Sigmoid colon (tissue), 7 donors: ENCODE measurements around the gene CLIC5. TPM values are rescaled to one million over a fixed set of nuclear protein-coding genes. Genes with fewer than 3 reads are reported as not detected.

Experiments used
- DNase-seq: peaks from one replicate; pipeline ENCODE4 v3.0.0-alpha.2; 2019
- H3K27ac ChIP-seq, 4 donors: fragments of 200-600 bp; sonication (generic); one replicate each; pipeline ENCODE4 v1.5.1; 2016 to 2019; ENCODE audit warnings: mild to moderate bottlenecking in 1 of 4
- H3K27me3 ChIP-seq, 3 donors: fragments of 200-600 bp; sonication (generic); one replicate each; pipeline ENCODE4 v1.5.1; 2019; ENCODE audit warnings: mild to moderate bottlenecking in 1 of 3
- H3K36me3 ChIP-seq, 4 donors: fragments of 200-600 bp; sonication (generic); one replicate each; pipeline ENCODE4 v1.5.1; 2016 to 2019
- H3K4me1 ChIP-seq, 4 donors: fragments of 200-600 bp; sonication (generic); one replicate each; pipeline ENCODE4 v1.5.1; 2017 to 2019
- H3K4me3 ChIP-seq, 4 donors: fragments of 200-600 bp; sonication (generic); one replicate each; pipeline ENCODE4 v1.5.1; 2017 to 2019; ENCODE audit warnings: mild to moderate bottlenecking in 2 of 4, moderate library complexity in 1 of 4
- H3K9me3 ChIP-seq, 4 donors: fragments of 200-600 bp in 3 of 4; sonication (generic) in 3 of 4; one replicate each; pipeline versions ENCODE4 v1.5.1 to v1.6.1; 2013 to 2019
- CTCF ChIP-seq, 4 experiments: fragments of 450-650 bp in 3 of 4; fragments of 200-600 bp in 1 of 4; IDR thresholded peaks; one replicate each; pipeline ENCODE4 v1.5.1; 2016 to 2019; ENCODE audit warnings: antibody characterized with exemption in 4 of 4, mild to moderate bottlenecking in 3 of 4, moderate library complexity in 2 of 4
- EP300 ChIP-seq, 4 donors: sonication (generic); formaldehyde crosslinking; IDR thresholded peaks; one replicate each; pipeline ENCODE4 v1.6.1; 2017; ENCODE audit warnings: antibody characterized with exemption in 4 of 4
- POLR2A ChIP-seq, 2 donors: fragments of 450-650 bp; IDR thresholded peaks; one replicate each; pipeline ENCODE4 v1.6.1; 2016; ENCODE audit warnings: antibody characterized with exemption in 2 of 2, mild to moderate bottlenecking in 2 of 2, moderate library complexity in 2 of 2
- POLR2AphosphoS5 ChIP-seq, 4 donors: sonication (generic); formaldehyde crosslinking; IDR thresholded peaks; one replicate each; pipeline ENCODE4 v1.6.1; 2017; ENCODE audit warnings: antibody characterized with exemption in 4 of 4
- WGBS, 2 donors: extraction: QIAGEN DNeasy Blood & Tissue Kit; methylation state at CpG; one replicate each; pipeline ENCODE4 v1.1.7; 2013; 5-methylcytosine and 5-hydroxymethylcytosine counted together
- intact Hi-C: fragments of 100-400 bp; cut with DNase I; formaldehyde crosslinking; loops from one replicate; pipeline ENCODE4 v1.15.1; 2023
- polyA plus RNA-seq, 3 donors: library from polyadenylated mRNA; stranded (reverse); fragments of 200-250 nt; gene quantifications; one replicate each; pipeline ENCODE4 v1.2.3, GENCODE V29; 2013
- total RNA-seq, 4 donors: library from RNA; depleted of rRNA; stranded (reverse); fragments of >200 nt; gene quantifications; one replicate each; pipeline ENCODE4 v1.1.0, GENCODE V29; 2016
- donor health status: healthy with polysubstance abuse.
- donor health status: Bipolar disorder and iron deficiency.
- donor health status: healthy.

Gene CLIC5
- total and polyA plus RNA-seq, 7 donors, result 1.8 to 77.0 (median 3.5) TPM

- Histone ChIP-seq H3K4me3 (no peak overlapping the region), H3K27me3 (no peaks in the 10 kb centered on the region), H3K4me1 (no peaks in the 10 kb centered on the region), H3K27ac (no peak overlapping the region), H3K9me3 (no peaks in the 10 kb centered on the region), H3K36me3 (no peaks in the 10 kb centered on the region)
- TF ChIP-seq EP300 (IDR thresholded peaks at IDR 0.05), result no peak
- 81 to 85% methylated on average over 6 of the region's 6 CpGs for WGBS, 2 donors
- intact Hi-C loops, result no loop called here
- no peak for DNase-seq
Observed at GRCh38 chr6:46032110-46032998, 16.7 kb upstream of the CLIC5 start.

- TF ChIP-seq CTCF (IDR thresholded peaks at IDR 0.05) (no peak), POLR2AphosphoS5 (IDR thresholded peaks at IDR 0.05) (no peak), EP300 (IDR thresholded peaks at IDR 0.05) (no peak), POLR2A (IDR thresholded peaks at IDR 0.05) (no peak)
- no peak for DNase-seq
- H3K9me3 ChIP-seq, result no peaks in the 10 kb centered on the region
- 92 to 100% methylated on average over 1 of the region's 1 CpG for WGBS, 2 donors
- H3K4me3 ChIP-seq, result no peak overlapping the region
- no peaks in the 10 kb centered on the region for H3K27me3 ChIP-seq
- no peaks in the 10 kb centered on the region for H3K4me1 ChIP-seq
- H3K36me3 ChIP-seq, result no peaks in the 10 kb centered on the region
- H3K27ac ChIP-seq, result no peak overlapping the region
- intact Hi-C loops, result no loop called here
Observed at GRCh38 chr6:46029602-46030001, 13.9 kb upstream of the CLIC5 start.

GRCh38 chr6:46026307-46026706, 10.6 kb upstream of the CLIC5 start:
- 43 to 60% methylated on average over 2 of the region's 2 CpGs for WGBS, 2 donors
- no peaks in the 10 kb centered on the region for H3K4me1 ChIP-seq
- H3K4me3 ChIP-seq, result no peak overlapping the region
- H3K9me3 ChIP-seq, result no peaks in the 10 kb centered on the region
- H3K27me3 ChIP-seq, result no peaks in the 10 kb centered on the region
- TF ChIP-seq CTCF (IDR thresholded peaks at IDR 0.05) (no peak), POLR2A (IDR thresholded peaks at IDR 0.05) (no peak), EP300 (IDR thresholded peaks at IDR 0.05) (no peak), POLR2AphosphoS5 (IDR thresholded peaks at IDR 0.05) (no peak)
- H3K36me3 ChIP-seq, result no peaks in the 10 kb centered on the region
- no peak overlapping the region for H3K27ac ChIP-seq
- intact Hi-C loops, result no loop called here
- DNase-seq, result no peak

DNA sequence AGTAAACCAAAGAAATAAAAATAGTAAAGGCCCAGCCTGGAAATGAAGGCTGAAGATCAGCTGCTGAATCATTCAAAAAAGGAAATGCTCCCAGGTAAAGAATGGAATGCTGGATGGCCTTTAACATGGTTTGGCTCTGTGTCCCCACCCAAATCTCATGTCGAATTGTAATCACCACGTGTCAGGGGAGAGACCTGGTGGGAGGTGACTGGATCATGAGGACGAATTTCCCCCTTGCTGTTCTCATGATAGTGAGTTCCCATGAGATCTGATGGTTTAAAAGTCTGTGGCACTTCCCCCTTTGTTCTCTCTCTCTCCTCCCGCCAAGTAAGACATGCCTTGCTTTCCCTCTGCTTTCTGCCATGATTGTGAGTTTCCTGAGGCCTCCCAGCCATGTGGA, 9.9 kb upstream of the CLIC5 start:
- H3K4me3 ChIP-seq, result no peak overlapping the region
- no peak for TF ChIP-seq POLR2AphosphoS5 (IDR thresholded peaks at IDR 0.05)
- no peak for TF ChIP-seq POLR2A (IDR thresholded peaks at IDR 0.05)
- no peak for TF ChIP-seq EP300 (IDR thresholded peaks at IDR 0.05)
- no peak for TF ChIP-seq CTCF (IDR thresholded peaks at IDR 0.05)
- no peak for DNase-seq
- no peaks in the 10 kb centered on the region for H3K36me3 ChIP-seq
- H3K4me1 ChIP-seq, result no peaks in the 10 kb centered on the region
- intact Hi-C loops, result no loop called here
- no peaks in the 10 kb centered on the region for H3K27me3 ChIP-seq
- no peaks in the 10 kb centered on the region for H3K9me3 ChIP-seq
- WGBS, 2 donors, result 88 to 92% methylated on average over 4 of the region's 4 CpGs
- H3K27ac ChIP-seq, result no peak overlapping the region

- intact Hi-C loops, result no loop called here
- WGBS, 2 donors, result 81 to 96% methylated on average over 1 of the region's 1 CpG
- TF ChIP-seq EP300 (IDR thresholded peaks at IDR 0.05), result no peak
- TF ChIP-seq POLR2AphosphoS5 (IDR thresholded peaks at IDR 0.05), result no peak
- no peak for TF ChIP-seq CTCF (IDR thresholded peaks at IDR 0.05)
- no peak for TF ChIP-seq POLR2A (IDR thresholded peaks at IDR 0.05)
- Histone ChIP-seq H3K4me1 (no peaks in the 10 kb centered on the region), H3K27me3 (no peaks in the 10 kb centered on the region), H3K27ac (no peak overlapping the region), H3K36me3 (no peaks in the 10 kb centered on the region), H3K4me3 (no peak overlapping the region), H3K9me3 (no peaks in the 10 kb centered on the region)
- no peak for DNase-seq
Observed at GRCh38 chr6:46024124-46024769, 8.6 kb upstream of the CLIC5 start.
